GM21526 (cell line): ENCODE measurements around the gene IGSF8.
"Not testable (repeated sequence)": the region's sequence is repeated elsewhere in the genome, so short reads cannot be mapped to it uniquely, and the experiment has no call there.

Experiments used
- ATAC-seq: cut with Tn5 transposase; IDR thresholded peaks from one replicate; pipeline ENCODE4 v1.9.1; 2021; ENCODE audit warnings: moderate library complexity; ENCODE audit not compliant: unreplicated experiment, low FRiP score

Gene IGSF8

DNA sequence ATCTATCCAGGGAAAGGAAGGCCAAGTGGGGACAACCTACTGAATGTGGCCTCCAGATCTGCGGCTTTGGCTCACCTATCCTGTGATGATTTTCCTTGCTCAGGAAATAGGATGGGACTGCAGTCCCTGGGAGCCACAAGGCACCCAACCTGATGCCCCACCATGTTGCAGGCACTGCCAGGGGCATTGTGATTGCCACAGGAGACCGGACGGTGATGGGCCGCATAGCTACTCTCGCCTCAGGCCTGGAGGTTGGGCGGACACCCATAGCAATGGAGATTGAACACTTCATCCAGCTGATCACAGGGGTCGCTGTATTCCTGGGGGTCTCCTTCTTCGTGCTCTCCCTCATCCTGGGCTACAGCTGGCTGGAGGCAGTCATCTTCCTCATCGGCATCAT, 29.0 kb upstream of the IGSF8 start:
- no peak for ATAC-seq

DNA sequence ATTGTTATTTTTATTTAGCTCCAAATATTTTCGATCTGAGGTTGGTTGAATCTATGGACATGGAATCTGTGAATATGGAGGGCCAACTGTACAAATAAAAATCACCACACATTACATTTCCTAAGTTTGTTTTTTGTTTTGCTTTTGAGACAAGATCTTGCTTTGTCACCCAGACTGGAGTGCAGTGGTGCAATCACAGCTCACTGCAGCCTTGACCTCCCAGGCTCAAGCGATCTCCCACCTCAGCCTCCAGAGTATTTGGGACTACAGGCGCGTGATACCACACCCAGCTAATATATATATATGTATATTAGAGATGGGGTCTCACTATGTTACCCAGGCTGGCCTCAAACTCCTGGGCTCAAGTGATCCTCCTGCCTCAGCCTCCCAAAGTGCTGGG, 27.9 kb upstream of the IGSF8 start:
- ATAC-seq, result not testable (repeated sequence)

DNA sequence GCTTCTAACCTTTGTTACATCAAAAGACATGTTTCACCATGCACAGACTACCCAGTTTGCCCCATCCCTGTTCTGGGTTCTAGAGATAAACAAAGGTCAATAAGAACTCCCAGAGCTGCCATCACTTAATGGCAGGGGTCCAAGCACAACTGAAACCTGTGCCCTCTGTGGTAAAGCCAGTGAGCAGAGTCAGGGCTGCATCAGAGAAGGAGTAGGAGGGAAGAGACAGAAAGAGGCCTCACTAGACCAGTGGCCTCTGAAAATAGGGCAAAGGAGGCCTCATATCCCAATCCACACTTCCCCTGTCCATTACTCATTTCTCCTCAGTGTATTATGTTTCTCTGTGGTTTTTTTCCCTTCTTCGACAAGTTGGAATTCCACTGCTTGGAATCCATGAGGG, 27.3 kb upstream of the IGSF8 start:
- ATAC-seq, result no peak

DNA sequence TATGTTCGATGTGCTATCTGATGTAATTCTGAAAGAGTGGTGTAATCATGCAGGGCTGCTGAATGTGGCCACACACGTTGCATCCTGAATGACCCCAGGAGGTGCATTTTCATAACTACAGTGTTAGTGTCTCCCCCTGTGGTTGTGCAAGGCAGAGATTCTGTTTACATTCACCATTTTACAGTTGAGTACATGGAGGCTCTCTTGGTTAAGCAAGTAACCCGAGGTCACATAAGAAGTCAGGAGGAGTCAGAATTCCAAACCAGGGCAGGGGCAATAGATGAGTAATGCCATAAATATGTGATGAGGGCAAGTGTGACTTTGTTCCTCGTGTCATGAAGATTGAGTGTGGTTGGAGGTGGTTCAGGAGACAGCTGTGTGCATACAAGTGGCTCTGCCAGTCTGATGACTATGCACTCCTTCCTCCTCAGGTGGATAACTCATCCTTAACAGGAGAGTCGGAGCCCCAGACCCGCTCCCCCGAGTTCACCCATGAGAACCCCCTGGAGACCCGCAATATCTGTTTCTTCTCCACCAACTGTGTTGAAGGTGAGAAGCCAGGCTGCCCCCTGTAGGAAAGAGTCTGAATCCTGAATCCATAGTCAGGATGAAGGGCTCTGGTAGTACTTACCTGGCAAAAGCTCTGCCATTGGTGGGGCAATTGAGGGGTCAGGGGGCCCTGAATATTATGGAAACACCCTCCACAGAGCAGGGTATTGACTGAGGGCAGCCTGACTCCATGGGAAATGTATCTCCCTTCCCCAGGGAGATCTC, 26.5 kb upstream of the IGSF8 start:
- no peak for ATAC-seq

DNA sequence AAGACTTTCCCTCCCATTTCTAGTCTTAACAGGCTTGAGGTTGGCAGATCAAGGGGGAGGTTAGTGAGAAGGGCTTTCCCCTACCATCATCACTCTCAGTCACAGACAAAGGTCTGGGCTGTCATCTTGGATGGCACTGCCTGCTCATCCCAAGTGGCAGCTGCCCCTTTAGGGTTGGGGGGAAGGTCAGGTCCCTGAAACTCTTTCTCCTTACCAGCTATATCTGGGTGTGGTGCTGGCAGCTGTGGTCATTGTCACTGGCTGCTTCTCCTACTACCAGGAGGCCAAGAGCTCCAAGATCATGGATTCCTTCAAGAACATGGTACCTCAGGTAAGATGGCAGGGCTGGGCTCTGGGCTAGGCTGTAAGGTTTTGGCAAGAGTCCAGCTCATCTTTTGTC, 25.3 kb upstream of the IGSF8 start:
- no peak for ATAC-seq

DNA sequence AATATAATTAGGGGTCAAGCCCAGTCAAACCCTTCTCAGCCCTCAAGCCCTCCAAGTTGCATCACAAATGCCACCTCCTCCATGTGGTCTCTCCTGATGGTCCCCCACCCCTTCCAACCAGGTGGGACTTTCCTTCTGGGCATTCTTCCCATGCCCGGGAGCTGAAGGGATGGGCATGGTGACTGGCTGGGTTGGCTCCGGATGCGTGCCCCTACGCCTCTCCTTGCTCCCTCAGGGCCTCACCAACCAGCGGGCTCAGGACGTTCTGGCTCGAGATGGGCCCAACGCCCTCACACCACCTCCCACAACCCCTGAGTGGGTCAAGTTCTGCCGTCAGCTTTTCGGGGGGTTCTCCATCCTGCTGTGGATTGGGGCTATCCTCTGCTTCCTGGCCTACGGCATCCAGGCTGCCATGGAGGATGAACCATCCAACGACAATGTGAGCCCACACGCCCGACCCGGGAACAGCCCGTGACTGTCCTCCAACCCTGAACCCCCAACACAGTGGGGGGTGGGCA, 24.6 kb upstream of the IGSF8 start:
- no peak for ATAC-seq

DNA sequence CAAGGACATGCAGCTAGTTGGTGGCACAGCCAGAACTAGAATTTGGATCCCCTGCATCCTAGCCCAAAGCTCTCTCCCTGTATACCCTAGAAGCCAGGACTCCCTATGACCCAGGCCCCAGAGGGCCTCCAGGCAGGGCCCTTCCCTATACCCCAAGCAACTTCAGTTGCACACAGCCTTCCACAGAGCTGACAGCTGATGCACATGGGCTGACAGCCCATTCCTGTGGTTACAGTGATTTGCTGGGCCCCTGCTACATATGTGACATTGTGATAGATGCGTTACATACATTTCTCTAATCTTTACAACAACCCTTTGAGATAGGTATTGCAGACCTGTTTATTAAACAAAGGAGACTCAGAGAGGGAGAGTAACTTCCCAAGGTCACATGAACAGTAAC, 23.0 kb upstream of the IGSF8 start:
- ATAC-seq, result no peak

DNA sequence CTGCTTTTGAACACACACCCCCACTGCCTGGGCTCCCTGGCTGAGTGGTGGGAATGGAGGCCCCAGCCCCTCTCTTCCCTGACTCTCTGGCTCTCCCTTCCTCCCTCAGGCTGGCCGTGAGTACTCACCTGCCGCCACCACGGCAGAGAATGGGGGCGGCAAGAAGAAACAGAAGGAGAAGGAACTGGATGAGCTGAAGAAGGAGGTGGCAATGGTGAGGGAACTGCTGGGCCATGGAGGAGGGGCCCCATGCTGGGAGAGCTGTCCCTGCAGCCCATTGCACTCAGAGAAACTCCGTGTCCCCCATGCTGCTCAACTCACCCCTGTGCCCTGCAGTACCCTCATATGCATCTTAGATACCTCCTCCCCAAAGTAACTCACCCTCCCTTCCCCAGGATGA, 22.4 kb upstream of the IGSF8 start:
- ATAC-seq, result no peak

DNA sequence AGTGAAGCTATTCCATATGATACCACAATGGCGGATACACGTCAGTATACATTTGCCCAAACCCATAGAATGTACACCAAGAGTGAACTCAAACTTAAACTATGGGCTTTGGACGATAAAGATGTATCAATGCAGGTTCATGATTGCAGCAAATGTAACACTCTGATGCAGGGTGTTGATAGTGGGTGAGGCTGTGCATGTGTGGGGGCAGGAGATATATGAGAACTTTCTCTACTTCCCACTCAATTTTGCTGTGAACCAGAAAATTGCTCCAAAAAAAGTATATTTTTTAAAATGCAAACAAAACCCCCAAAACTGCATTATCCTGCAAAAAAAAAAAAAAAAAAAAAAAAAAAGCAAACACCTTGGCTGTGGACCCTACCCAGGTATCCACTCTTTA, 20.5 kb upstream of the IGSF8 start:
- ATAC-seq, result no peak

DNA sequence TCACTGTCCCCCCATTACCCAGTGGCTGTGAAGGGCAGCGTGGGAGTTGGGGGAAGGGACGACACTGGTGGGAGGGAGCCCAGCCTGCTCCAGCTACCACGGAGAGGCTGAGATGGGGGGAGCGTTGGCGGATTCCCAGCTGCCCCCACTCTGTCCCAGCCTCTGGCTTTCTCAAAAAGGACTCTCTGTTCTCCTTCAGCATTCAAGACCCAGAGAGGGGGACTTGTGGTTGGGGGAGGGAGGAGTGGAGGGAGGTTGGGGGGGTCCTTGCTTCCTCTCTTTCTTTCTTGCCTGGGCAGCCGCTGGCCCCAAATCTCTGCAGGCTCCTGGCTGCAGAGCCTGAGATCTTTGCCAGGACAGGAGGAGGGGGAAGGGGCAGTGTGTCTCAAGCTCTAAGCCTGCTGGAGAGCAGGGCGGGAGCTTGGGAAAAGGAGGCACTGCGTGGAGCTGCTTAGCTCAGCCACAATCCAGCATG, 19.3 kb upstream of the IGSF8 start:
- ATAC-seq, result no peak

DNA sequence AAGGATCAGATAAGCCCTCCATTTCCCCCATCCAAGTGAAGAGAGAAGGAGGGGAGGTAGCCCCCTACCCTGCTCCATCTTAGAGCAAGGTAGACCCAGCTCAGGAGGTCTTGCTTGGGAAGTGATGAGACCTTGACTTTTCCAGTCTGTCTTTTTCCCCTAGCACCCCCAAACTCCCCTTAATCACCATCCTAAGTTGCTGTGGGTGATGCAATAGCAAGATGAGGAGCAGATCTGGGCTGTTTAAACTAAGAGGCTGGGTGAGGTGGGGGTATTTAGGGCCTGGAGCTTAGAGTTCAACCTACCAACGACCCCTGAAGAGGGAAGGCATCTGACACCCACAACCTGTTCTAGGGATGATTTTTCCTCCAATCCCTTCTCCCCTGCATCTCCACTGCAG, 18.9 kb upstream of the IGSF8 start:
- no peak for ATAC-seq

DNA sequence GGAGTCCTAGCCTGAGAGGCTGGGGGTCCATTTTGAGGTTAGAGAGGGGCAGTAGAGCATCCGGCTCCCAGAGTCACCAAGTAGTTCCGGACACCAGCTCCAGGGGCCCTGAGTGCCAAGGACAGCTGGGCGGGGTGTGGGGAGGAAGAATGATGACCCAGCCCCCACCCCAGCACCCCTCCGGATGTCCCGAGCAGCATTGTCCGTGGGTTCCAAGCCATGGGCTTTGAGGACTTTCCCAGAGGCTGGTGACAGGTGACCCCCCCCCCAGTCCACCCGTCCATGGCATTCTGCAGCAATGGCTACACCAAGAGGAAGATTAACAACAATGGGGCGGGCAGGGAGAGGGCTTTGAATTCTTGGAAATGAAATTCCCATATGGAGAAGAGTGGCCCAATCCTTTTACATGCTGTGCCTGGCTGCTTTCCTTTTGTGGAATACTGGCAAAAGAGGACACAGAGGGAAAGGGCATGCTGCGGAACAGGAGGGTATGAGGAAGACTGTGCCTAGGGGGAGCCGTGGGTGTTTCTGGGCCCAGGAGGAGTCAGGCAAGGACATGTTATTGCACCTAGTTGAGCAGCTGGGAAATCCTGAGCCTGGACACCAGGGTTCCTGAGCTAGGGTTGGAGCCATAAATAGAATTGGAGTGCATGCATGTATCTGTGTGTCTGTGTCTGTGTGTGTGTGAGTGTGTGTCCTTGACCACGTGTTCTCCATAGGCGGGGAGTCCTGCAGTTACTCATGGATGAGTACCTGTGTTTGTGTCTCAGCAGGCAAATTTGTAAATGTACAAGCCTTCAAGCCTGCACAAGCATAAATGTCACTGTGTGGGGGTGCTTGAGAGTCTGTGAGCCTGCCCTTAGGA, 18.1 kb upstream of the IGSF8 start:
- no peak for ATAC-seq

DNA sequence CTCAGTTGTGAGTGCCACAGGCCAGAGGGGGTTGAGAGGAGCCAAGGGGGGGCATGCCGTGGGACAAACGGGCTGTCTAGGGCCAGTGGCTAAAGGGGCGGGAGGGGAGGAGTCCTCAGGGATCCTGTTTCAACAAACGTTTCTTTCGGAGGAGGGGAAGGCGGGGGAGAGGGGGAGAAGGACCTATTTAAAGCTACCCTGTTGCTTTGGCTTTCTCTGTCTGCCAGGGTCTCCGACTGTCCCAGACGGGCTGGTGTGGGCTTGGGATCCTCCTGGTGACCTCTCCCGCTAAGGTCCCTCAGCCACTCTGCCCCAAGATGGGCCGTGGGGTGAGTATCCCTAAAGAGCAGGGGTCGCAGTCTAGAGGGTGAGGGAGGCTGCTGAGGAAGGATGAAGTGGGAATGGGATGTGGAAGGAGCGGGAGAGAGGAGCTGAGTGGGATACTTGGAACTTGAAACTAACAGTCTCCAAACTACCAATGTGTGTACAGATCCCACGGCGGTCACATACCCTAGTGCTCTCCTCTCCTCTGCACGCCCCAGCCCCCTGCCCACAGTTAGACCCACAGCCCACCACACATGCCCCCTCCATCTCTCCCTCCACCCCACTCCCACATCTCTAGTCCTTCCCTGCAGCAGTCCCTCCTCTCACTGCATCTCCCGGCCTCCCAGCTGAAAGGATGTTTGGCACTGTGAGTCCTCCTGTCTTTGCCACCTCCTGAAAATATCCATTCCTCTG, 17.3 kb upstream of the IGSF8 start, which contains the start of gene ATP1A2:
Gene ATP1A2 (plus strand): TSS at position 215 of the 738 bp plus-strand sequence. CDS start 103 bp downstream, at position 318.
- ATAC-seq, result no peak

DNA sequence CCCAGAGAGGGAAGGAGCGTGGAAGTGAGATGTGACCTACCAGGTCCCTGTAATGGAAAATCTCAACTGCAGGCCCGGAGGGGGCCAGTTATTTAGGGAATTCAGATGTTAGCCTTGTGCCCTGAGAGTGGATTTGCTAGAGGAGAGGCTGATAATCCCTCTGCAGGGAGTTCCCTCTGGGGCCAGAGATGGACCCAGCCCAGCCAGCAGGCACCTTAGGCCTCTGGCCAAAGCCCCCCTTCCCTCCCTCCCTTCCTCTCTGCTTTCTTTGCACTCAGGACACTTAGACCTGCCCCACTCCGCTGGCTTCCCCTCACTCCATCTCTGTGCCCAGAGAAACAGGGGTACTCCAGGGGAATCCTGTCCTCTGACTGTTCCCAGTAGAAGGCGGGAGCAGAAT, 15.7 kb upstream of the IGSF8 start:
- no peak for ATAC-seq

DNA sequence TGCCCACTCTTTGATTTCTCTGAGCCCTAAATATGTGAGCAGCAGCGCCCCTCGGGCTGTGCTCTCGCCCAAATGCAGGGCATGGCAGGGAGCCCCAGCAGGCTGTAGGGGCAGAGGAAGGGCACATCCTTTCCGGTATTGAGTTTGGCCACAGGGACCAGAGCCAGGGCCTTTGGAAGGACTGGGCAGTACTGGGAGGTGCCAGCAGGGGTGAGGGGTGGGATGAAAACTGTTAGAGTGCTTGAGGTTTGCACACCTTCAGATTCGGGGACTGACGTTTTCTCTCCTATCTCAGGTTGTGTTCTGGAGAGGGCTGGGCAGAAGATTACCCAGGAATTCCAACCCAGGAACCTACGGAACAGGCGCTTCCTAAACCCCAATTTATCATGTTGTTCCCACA, 15.0 kb upstream of the IGSF8 start:
- no peak for ATAC-seq

DNA sequence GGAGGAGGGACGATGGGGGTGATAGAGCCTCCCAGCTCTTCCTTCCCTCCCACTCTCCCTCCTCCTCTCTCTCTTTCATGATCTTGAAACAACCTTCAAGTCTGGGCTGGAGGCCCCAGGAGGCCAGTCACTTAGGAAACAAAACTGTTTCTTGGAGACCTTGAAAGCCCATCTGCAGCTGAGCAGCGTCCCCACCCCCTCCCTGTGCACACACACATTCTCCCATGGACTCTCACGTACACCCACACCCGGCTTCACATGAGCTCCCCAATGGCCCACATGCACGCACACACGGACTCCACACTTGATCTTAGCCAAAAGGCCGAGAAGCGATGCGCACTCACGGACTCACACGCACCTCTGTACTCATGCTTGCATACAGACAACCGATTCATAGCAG, 13.9 kb upstream of the IGSF8 start:
- ATAC-seq, result no peak

DNA sequence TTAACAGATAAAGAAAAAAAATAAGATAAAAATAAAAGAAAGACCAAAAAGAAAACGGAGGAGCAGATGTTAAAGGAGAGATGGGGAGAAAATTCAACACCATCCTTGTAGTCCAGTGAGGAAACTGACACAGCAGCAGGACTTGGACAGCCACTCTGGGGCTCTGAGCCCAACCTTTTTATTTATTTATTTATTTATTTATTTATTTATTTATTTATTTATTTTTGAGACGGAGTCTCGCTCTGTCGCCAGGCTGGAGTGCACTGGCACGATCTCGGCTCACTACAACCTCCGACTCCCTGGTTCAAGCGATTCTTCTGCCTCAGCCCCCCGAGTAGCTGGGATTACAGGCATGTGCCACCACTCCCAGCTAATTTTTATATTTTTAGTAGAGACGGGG, 13.0 kb upstream of the IGSF8 start:
- ATAC-seq, result not testable (repeated sequence)

DNA sequence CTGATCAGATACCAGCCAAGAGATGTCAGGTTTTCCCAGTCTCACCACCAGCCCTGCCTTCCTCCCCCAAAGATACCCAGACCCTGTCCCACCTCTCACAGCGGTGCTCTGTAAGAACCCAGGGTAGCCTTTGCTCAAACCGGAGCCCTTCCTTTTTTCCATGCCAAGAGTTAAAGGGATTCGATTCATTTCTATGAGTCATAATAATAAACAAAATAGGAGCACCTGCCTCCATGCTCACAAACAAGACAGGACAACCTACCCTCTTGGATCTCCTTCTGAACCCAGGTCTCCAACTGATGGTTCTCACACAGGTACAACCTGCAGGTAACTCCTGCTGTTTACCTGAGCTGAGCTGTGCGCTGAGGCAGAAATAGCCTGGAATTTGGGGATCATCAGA, 11.3 kb upstream of the IGSF8 start:
- ATAC-seq, result no peak

DNA sequence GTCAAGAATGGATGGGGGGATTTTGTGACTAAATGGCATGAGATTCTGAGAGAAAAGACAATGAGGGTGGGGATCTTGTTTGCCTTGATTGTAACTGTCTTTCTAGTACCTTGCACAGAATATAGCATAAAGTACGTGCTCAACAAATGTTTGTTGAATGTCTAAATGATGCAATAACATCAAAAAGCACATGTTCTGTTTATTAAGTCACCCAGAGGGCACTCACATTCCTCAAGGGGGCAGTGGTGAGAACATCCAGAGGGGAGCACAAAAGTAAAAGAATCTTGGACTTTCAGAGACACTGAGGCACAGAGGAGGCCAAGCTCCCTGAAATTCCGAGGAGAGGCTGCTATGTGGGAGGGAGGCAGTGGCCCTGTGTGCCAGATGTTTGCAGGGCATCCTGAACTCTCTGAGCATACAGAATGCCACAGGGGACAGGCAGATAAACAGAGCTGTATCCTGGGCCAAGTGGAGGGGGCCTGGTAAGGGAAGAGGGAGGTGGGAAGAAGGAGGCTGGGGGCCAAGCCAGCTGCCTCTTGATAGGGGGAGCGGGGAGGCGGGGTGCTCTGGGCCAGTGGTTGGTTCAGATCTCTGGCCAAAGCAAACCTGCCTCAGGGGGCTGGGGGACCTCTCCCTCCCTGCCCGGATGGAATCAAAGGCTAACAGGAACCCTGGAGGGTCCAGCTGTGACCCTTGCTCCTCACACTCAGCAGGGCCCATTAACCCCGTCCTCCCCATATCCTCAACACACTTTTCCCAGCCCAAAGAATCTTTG, 10.7 kb upstream of the IGSF8 start:
- no peak for ATAC-seq

DNA sequence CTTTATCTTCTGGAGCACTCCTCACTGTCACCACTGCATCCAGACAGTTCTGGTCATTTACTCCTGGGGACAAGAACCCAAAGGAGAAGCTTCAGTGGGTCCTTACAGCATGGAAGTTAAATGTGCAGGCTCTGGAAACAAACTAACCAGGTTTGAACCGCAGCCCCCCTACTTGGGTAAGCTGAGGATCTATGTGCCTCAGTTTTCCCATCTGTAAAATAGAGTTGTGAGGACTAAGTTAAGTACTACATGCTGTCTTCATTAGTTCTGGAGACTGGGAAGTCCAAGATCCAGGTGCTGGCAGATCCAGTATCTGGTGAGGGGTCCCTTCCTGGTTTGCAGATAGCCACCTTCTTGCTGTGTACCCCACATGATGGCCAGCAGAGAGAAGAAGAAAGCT, 9.1 kb upstream of the IGSF8 start:
- ATAC-seq, result no peak
